Stimulated activated CD8-positive, alpha-beta memory T cell treated with anti-CD3 and anti-CD28 coated beads, Interleukin-4, amount 100 ng/mL, for 1 hour (primary cell): ENCODE measurements around the gene TEX38.
"Not testable (repeated sequence)": the region's sequence is repeated elsewhere in the genome, so short reads cannot be mapped to it uniquely, and the experiment has no call there.

ENCODE experiments used
- DNase-seq, 2 donors: peaks; one replicate each; pipeline ENCODE4 v3.0.0-alpha.2; 2020; ENCODE audit warnings: low read depth in 2 of 2, low spot score in 1 of 2

The TEX38 gene

GRCh38 chr1:46654698-46655097, 17.0 kb upstream of the TEX38 start:
- DNase-seq: not testable (repeated sequence)

GRCh38 chr1:46655848-46656247, 15.8 kb upstream of the TEX38 start:
- DNase-seq: no peak

- DNase-seq: no peak
Measured at GRCh38 chr1:46656643-46657042, 15.0 kb upstream of the TEX38 start.

- DNase-seq: no peak
Measured at GRCh38 chr1:46657775-46658174, 13.9 kb upstream of the TEX38 start.

GRCh38 chr1:46659307-46659870, 12.3 kb upstream of the TEX38 start:
- no peak for DNase-seq

- not testable (repeated sequence) for DNase-seq
Measured at GRCh38 chr1:46660116-46660515, 11.5 kb upstream of the TEX38 start.

GRCh38 chr1:46662919-46663318, 8.7 kb upstream of the TEX38 start:
- DNase-seq: not testable (repeated sequence)

- DNase-seq: no peak
Measured at GRCh38 chr1:46665983-46666382, 5.7 kb upstream of the TEX38 start.

GRCh38 chr1:46667782-46668760, 3.6 kb upstream of the TEX38 start, which contains the start of gene ATPAF1:
ATPAF1 (minus strand) TSS chr1:46668364; CDS start chr1:46668322, 42 bp downstream.
- DNase-seq: peak; percentile 5 to 9

GRCh38 chr1:46670134-46670533, 1.5 kb upstream of the TEX38 start:
- no peak for DNase-seq

GRCh38 chr1:46672696-46673095, 1.0 kb downstream of the TEX38 start:
- no peak for DNase-seq

GRCh38 chr1:46673749-46674182, 2.1 kb downstream of the TEX38 start:
- DNase-seq: no peak

- DNase-seq: no peak
Measured at GRCh38 chr1:46675549-46676314, 4.1 kb downstream of the TEX38 start.

- no peak for DNase-seq
Measured at GRCh38 chr1:46676531-46676930, 4.9 kb downstream of the TEX38 start.

GRCh38 chr1:46677339-46677738, 5.7 kb downstream of the TEX38 start:
- DNase-seq: no peak

- no peak for DNase-seq
Measured at GRCh38 chr1:46679789-46680573, 8.3 kb downstream of the TEX38 start.

GRCh38 chr1:46681333-46682034, 9.8 kb downstream of the TEX38 start:
- no peak for DNase-seq

- DNase-seq: no peak
Measured at GRCh38 chr1:46682064-46682463, 10.4 kb downstream of the TEX38 start.

GRCh38 chr1:46684670-46685069, 13.0 kb downstream of the TEX38 start:
- no peak for DNase-seq

- no peak for DNase-seq
Measured at GRCh38 chr1:46686255-46686654, 14.6 kb downstream of the TEX38 start.
